Astrocyte (in vitro differentiated cells and primary cell): ENCODE measurements around the gene MST1. TPM values are rescaled to one million over a fixed set of nuclear protein-coding genes. Genes with fewer than 3 reads are reported as not detected.

Source experiments
- DNase-seq: peaks from one replicate; pipeline ENCODE4 v3.0.0-alpha.2; 2010; ENCODE audit warnings: low read depth
- FAIRE-seq: peaks from 2 replicates; lab custom pipeline; 2011; peaks lifted over from hg19 to GRCh38; lab: Jason Lieb, UNC
- H2AFZ ChIP-seq: 2 replicates; pipeline ENCODE4 v1.6.0; 2012; ENCODE audit warnings: low read depth, low read length, inconsistent platforms
- H3K27ac ChIP-seq: 2 replicates; pipeline ENCODE4 v1.5.1; 2011; ENCODE audit warnings: low read depth, low read length, inconsistent platforms
- H3K27me3 ChIP-seq: 2 replicates; pipeline ENCODE4 v1.6.0; 2011; ENCODE audit warnings: low read length, inconsistent platforms; ENCODE audit not compliant: insufficient read depth
- H3K36me3 ChIP-seq: 2 replicates; pipeline ENCODE4 v1.5.1; 2011; ENCODE audit warnings: low read length, inconsistent platforms; ENCODE audit not compliant: insufficient read depth
- H3K4me1 ChIP-seq: 2 replicates; pipeline ENCODE4 v1.5.1; 2011; ENCODE audit warnings: low read length, inconsistent platforms; ENCODE audit not compliant: insufficient read depth
- H3K4me2 ChIP-seq: 2 replicates; pipeline ENCODE4 v1.6.0; 2012; ENCODE audit warnings: low read length, inconsistent platforms
- H3K4me3 ChIP-seq: 2 replicates; pipeline ENCODE4 v1.5.1; 2011; ENCODE audit warnings: low read depth, mild to moderate bottlenecking, low read length, inconsistent platforms; ENCODE audit not compliant: insufficient read depth
- H3K79me2 ChIP-seq: 2 replicates; pipeline ENCODE4 v1.6.0; 2012; ENCODE audit warnings: mild to moderate bottlenecking, low read length, inconsistent platforms; ENCODE audit not compliant: insufficient read depth
- H3K9ac ChIP-seq: 2 replicates; pipeline ENCODE4 v1.6.0; 2012; ENCODE audit warnings: mild to moderate bottlenecking, low read length, inconsistent platforms
- H3K9me3 ChIP-seq: 2 replicates; pipeline ENCODE4 v1.5.1; 2012; ENCODE audit warnings: low read depth, mild to moderate bottlenecking, low read length, inconsistent platforms; ENCODE audit not compliant: insufficient read depth
- H4K20me1 ChIP-seq: 2 replicates; pipeline ENCODE4 v1.6.0; 2012; ENCODE audit warnings: low read length, inconsistent platforms; ENCODE audit not compliant: insufficient read depth
- H3K27ac Mint-ChIP-seq: one replicate; pipeline ENCODE4 v1.8.0; 2021; ENCODE audit warnings: mild to moderate bottlenecking, mixed read lengths; ENCODE audit not compliant: unreplicated experiment
- H3K27me3 Mint-ChIP-seq: one replicate; pipeline ENCODE4 v1.8.0; 2021; ENCODE audit warnings: low read depth, mixed read lengths; ENCODE audit not compliant: unreplicated experiment
- H3K36me3 Mint-ChIP-seq: one replicate; pipeline ENCODE4 v1.8.0; 2021; ENCODE audit warnings: low read depth, mixed read lengths; ENCODE audit not compliant: unreplicated experiment
- H3K4me1 Mint-ChIP-seq: one replicate; pipeline ENCODE4 v1.8.0; 2021; ENCODE audit warnings: low read depth, mixed read lengths; ENCODE audit not compliant: unreplicated experiment
- H3K4me3 Mint-ChIP-seq: one replicate; pipeline ENCODE4 v1.8.0; 2021; ENCODE audit warnings: mild to moderate bottlenecking, moderate library complexity, mixed read lengths; ENCODE audit not compliant: unreplicated experiment
- H3K9me3 Mint-ChIP-seq: one replicate; pipeline ENCODE4 v1.8.0; 2021; ENCODE audit warnings: mild to moderate bottlenecking, mixed read lengths; ENCODE audit not compliant: unreplicated experiment
- EZH2 ChIP-seq: IDR thresholded peaks from 2 replicates; pipeline ENCODE4 v1.6.1; 2012; ENCODE audit warnings: mild to moderate bottlenecking, low read length, inconsistent platforms; ENCODE audit not compliant: insufficient read depth
- total RNA-seq: library from RNA; stranded (reverse); gene quantifications from 2 replicates; pipeline ENCODE4 v1.2.1, GENCODE V29; 2021
- TF ChIP-seq, protein P1 (sequence below): IDR thresholded peaks from 2 replicates; pipeline ENCODE4 v1.5.1; 2011; ENCODE audit warnings: low read depth, mild to moderate bottlenecking, inconsistent platforms, low read length, moderate library complexity; ENCODE audit not compliant: insufficient read depth

The MST1 gene
- total RNA-seq, 1 donor from 2014 or later = 9.3 TPM

DNA sequence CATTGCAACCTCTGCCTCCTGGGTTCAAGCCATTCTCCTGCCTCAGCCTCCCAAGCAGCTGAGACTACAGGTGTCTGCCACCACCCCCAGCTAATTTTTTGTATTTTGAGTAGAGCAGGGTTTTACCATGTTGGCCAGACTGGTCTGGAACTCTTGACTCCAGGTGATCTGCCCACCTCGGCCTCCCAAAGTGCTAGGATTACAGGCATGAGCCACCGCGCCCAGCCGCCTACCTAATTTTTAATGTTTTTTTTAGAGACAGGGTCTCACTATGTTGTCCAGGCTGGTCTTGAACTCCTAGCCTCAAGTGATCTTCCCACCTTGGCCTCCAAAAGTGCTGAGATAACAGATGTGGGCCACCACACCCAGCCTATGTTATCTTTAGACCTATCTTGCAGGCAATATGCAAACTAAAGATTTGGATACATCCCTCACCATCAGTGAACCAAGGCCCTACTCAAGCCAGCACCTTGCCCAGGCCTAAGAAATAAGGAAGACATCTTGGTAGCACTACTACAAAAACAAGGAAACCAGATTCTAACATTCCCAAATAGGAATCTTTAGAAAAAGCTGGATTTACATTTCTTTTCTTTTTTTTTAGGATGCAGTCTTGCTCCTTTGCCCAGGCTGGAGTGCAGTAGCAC lies 40.8 kb upstream of the MST1 start:
- Histone ChIP-seq H4K20me1 (no peaks in the 10 kb centered on the region), H3K79me2 (peaks cover 7% of the 10 kb centered on the region), H3K9ac (no peak overlapping the region), H3K27me3 (no peaks in the 10 kb centered on the region), H3K4me2 (no peak overlapping the region), H3K4me3 (no peak overlapping the region), H2AFZ (no peak overlapping the region), H3K36me3 (peaks cover 24% of the 10 kb centered on the region), H3K4me1 (no peaks in the 10 kb centered on the region), H3K9me3 (no peaks in the 10 kb centered on the region), H3K27ac (no peak overlapping the region)
- H3K4me3 Mint-ChIP-seq = no peak overlapping the region
- H3K27ac Mint-ChIP-seq = no peak overlapping the region
- H3K9me3 Mint-ChIP-seq = no peaks in the 10 kb centered on the region
- H3K36me3 Mint-ChIP-seq = peaks cover 12% of the 10 kb centered on the region
- FAIRE-seq (no peak), DNase-seq (no peak)
- H3K4me1 Mint-ChIP-seq = no peaks in the 10 kb centered on the region
- TF ChIP-seq, protein P1, sequence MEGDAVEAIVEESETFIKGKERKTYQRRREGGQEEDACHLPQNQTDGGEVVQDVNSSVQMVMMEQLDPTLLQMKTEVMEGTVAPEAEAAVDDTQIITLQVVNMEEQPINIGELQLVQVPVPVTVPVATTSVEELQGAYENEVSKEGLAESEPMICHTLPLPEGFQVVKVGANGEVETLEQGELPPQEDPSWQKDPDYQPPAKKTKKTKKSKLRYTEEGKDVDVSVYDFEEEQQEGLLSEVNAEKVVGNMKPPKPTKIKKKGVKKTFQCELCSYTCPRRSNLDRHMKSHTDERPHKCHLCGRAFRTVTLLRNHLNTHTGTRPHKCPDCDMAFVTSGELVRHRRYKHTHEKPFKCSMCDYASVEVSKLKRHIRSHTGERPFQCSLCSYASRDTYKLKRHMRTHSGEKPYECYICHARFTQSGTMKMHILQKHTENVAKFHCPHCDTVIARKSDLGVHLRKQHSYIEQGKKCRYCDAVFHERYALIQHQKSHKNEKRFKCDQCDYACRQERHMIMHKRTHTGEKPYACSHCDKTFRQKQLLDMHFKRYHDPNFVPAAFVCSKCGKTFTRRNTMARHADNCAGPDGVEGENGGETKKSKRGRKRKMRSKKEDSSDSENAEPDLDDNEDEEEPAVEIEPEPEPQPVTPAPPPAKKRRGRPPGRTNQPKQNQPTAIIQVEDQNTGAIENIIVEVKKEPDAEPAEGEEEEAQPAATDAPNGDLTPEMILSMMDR = no peak
- TF ChIP-seq EZH2 = no peak
- no peaks in the 10 kb centered on the region for H3K27me3 Mint-ChIP-seq

GRCh38 chr3:49727924-49728361 lies 38.7 kb upstream of the MST1 start:
- Mint-ChIP-seq H3K27ac (no peak overlapping the region), H3K4me3 (no peak overlapping the region), H3K27me3 (no peaks in the 10 kb centered on the region), H3K4me1 (no peaks in the 10 kb centered on the region), H3K9me3 (no peaks in the 10 kb centered on the region), H3K36me3 (peaks cover 2% of the 10 kb centered on the region)
- H3K4me3 ChIP-seq = no peak overlapping the region
- H3K4me1 ChIP-seq = peaks cover 9% of the 10 kb centered on the region
- no peak overlapping the region for H3K27ac ChIP-seq
- no peak for TF ChIP-seq EZH2
- TF ChIP-seq, protein P1 = no peak
- FAIRE-seq (no peak), DNase-seq (no peak)
- H2AFZ ChIP-seq = no peak overlapping the region
- peaks cover 12% of the 10 kb centered on the region for H3K79me2 ChIP-seq
- H3K27me3 ChIP-seq = no peaks in the 10 kb centered on the region
- peaks cover 19% of the 10 kb centered on the region for H3K36me3 ChIP-seq
- peaks cover 1% of the 10 kb centered on the region for H4K20me1 ChIP-seq
- H3K9me3 ChIP-seq = no peaks in the 10 kb centered on the region
- H3K9ac ChIP-seq = no peak overlapping the region
- no peak overlapping the region for H3K4me2 ChIP-seq
